HG03378 (cell line): ENCODE results near the gene TM4SF20.
"Not testable (repeated sequence)": the region's sequence is repeated elsewhere in the genome, so short reads cannot be mapped to it uniquely, and the experiment has no call there.

Source experiments
- ATAC-seq: cut with Tn5 transposase; IDR thresholded peaks from one replicate; pipeline ENCODE4 v1.9.1; 2021; ENCODE audit warnings: mild to moderate bottlenecking, moderate library complexity; ENCODE audit not compliant: unreplicated experiment

The TM4SF20 gene

GRCh38 chr2:227398684-227399670, 19.9 kb upstream of the TM4SF20 start:
- ATAC-seq: no peak

- no peak for ATAC-seq
Measured at GRCh38 chr2:227397562-227397961, 18.5 kb upstream of the TM4SF20 start.

- ATAC-seq: no peak
Measured at GRCh38 chr2:227395556-227395955, 16.4 kb upstream of the TM4SF20 start.

GRCh38 chr2:227394401-227394800, 15.3 kb upstream of the TM4SF20 start:
- ATAC-seq: no peak

- ATAC-seq: no peak
Measured at GRCh38 chr2:227390468-227391256, 11.6 kb upstream of the TM4SF20 start.

- no peak for ATAC-seq
Measured at GRCh38 chr2:227389661-227390060, 10.6 kb upstream of the TM4SF20 start.

GRCh38 chr2:227389231-227389630, 10.1 kb upstream of the TM4SF20 start:
- no peak for ATAC-seq

GRCh38 chr2:227388537-227389011, 9.5 kb upstream of the TM4SF20 start:
- no peak for ATAC-seq

GRCh38 chr2:227387583-227387982, 8.5 kb upstream of the TM4SF20 start, which contains the start of gene SCYGR1:
TSS of gene SCYGR1 (minus strand) at chr2:227387949. CDS start at chr2:227387949, 0 bp downstream.
- ATAC-seq: not testable (repeated sequence)

- ATAC-seq: no peak
Measured at GRCh38 chr2:227386630-227387029, 7.5 kb upstream of the TM4SF20 start.

- ATAC-seq: no peak
Measured at GRCh38 chr2:227383686-227384085, 4.6 kb upstream of the TM4SF20 start.

- not testable (repeated sequence) for ATAC-seq
Measured at GRCh38 chr2:227382241-227382835, 3.2 kb upstream of the TM4SF20 start.

- no peak for ATAC-seq
Measured at GRCh38 chr2:227378371-227378782, 729 bp downstream of the TM4SF20 start.

GRCh38 chr2:227377467-227378351, 1.4 kb downstream of the TM4SF20 start:
- no peak for ATAC-seq

GRCh38 chr2:227376656-227377396, 2.3 kb downstream of the TM4SF20 start:
- no peak for ATAC-seq

- ATAC-seq: no peak
Measured at GRCh38 chr2:227374158-227374557, 4.9 kb downstream of the TM4SF20 start.

- no peak for ATAC-seq
Measured at GRCh38 chr2:227373389-227373788, 5.7 kb downstream of the TM4SF20 start.

- ATAC-seq: no peak
Measured at GRCh38 chr2:227370791-227371312, 8.3 kb downstream of the TM4SF20 start.

- no peak for ATAC-seq
Measured at GRCh38 chr2:227370092-227370491, 9.0 kb downstream of the TM4SF20 start.
